Testis (tissue), 5 donors: ENCODE results near the gene BIN1. TPM values are rescaled to one million over a fixed set of nuclear protein-coding genes. Genes with fewer than 3 reads are reported as not detected.

Experiments used
- DNase-seq: peaks from one replicate; pipeline ENCODE4 v3.0.0-alpha.2; 2019
- H3K27ac ChIP-seq, 2 donors: fragments of 200-600 bp; sonication (generic); one replicate each; pipeline ENCODE4 v1.5.1; 2019
- H3K27me3 ChIP-seq: fragments of 200-600 bp; sonication (generic); one replicate; pipeline ENCODE4 v1.5.1; 2019
- H3K36me3 ChIP-seq: fragments of 200-600 bp; sonication (generic); one replicate; pipeline ENCODE4 v1.5.1; 2017; ENCODE audit warnings: low read depth; ENCODE audit errors: missing control alignments
- H3K4me1 ChIP-seq: fragments of 200-600 bp; sonication (generic); one replicate; pipeline ENCODE4 v1.5.1; 2019
- H3K4me3 ChIP-seq, 2 donors: fragments of 200-600 bp; sonication (generic); one replicate each; pipeline ENCODE4 v1.5.1; 2017 to 2019
- H3K9me3 ChIP-seq: fragments of 200-600 bp; sonication (generic); one replicate; pipeline ENCODE4 v1.5.1; 2017
- CTCF ChIP-seq, 3 experiments: fragments of 450-650 bp in 2 of 3; fragments of 200-600 bp in 1 of 3; sonication (generic) in 1 of 3; IDR thresholded peaks; one replicate each; pipeline ENCODE4 v1.5.1; 2016 to 2019; ENCODE audit warnings: antibody characterized with exemption in 3 of 3, mild to moderate bottlenecking in 2 of 3, moderate library complexity in 1 of 3
- POLR2A ChIP-seq: fragments of 450-650 bp; IDR thresholded peaks from one replicate; pipeline ENCODE4 v1.6.1; 2017; ENCODE audit warnings: antibody characterized with exemption, mild to moderate bottlenecking, moderate library complexity
- WGBS, 2 donors: methylation state at CpG; one replicate each; pipeline ENCODE4 v1.1.5; 2018; 5-methylcytosine and 5-hydroxymethylcytosine counted together
- intact Hi-C: fragments of 100-400 bp; cut with DNase I; formaldehyde crosslinking; loops from one replicate; pipeline ENCODE4 v1.15.1; 2023; ENCODE audit warnings: low total_unique reads
- long read RNA-seq, 2 donors: transcript quantifications; one replicate each; lab custom pipeline, GENCODE V29; 2026
- polyA plus RNA-seq: library from polyadenylated mRNA; stranded (reverse); fragments of 350-450 nt; fragmentation: Illumina TruSeq; extraction: RNeasy Lipid Tissue Mini Kit (QIAGEN cat#74804); gene quantifications from one replicate; pipeline ENCODE4 v1.2.3, GENCODE V29; 2014; ENCODE audit warnings: low read depth, low replicate concordance; ENCODE audit not compliant: insufficient read depth
- total RNA-seq, 2 donors: library from RNA; depleted of rRNA; stranded (reverse); fragments of >200 nt; gene quantifications; one replicate each; pipeline ENCODE4 v1.2.3, GENCODE V29; 2016

BIN1 gene
- 10 to 100 TPM; 25.0 to 28.7 TPM for total RNA-seq
- 38.8 TPM for polyA plus RNA-seq
- long read RNA-seq, donor 1, transcript BIN1-209 (15 exons, 2,293 nt) = major isoform, 14 of 29 reads
- long read RNA-seq, donor 1, transcript BIN1-211 (14 exons, 2,143 nt) = minor isoform, 5 of 29 reads
- long read RNA-seq, donor 1, partial matches to known transcripts = 5 of 29 reads
- long read RNA-seq, donor 1, other reads (novel, unspliced or antisense) = 5 of 29 reads
- long read RNA-seq, donor 2, transcript BIN1-209 (15 exons, 2,293 nt) = major isoform, 6 of 23 reads
- long read RNA-seq, donor 2, partial matches to known transcripts = 14 of 23 reads
- long read RNA-seq, donor 2, other reads (novel, unspliced or antisense) = 0 of 23 reads

- H3K36me3 ChIP-seq = no peaks in the 10 kb centered on the region
- H3K27ac ChIP-seq = peak within 1 kb of the TSS; percentile 55 to 72
- intact Hi-C loops = no loop called here
- peaks cover 6% of the 10 kb centered on the region for H3K4me1 ChIP-seq
- H3K27me3 ChIP-seq = no peaks in the 10 kb centered on the region
- peak; percentile 80 for DNase-seq
- no peak for TF ChIP-seq CTCF (IDR thresholded peaks at IDR 0.05)
- no peak for TF ChIP-seq POLR2A
- 0% methylated on average over 14 to 54 of the region's 77 CpGs for WGBS, 2 donors
- no peaks in the 10 kb centered on the region for H3K9me3 ChIP-seq
- H3K4me3 ChIP-seq = peak within 1 kb of the TSS; percentile 71 to 81
Observed at GRCh38 chr2:127106991-127107621, at the start of gene BIN1. TSS of gene BIN1 (minus strand) at chr2:127107154. CDS start at chr2:127106943, 211 bp downstream.

- WGBS, 2 donors = 22 to 32% methylated on average over 2 of the region's 2 CpGs
- Histone ChIP-seq H3K36me3 (no peaks in the 10 kb centered on the region), H3K4me1 (peaks cover 3% of the 10 kb centered on the region), H3K27me3 (no peaks in the 10 kb centered on the region), H3K9me3 (no peaks in the 10 kb centered on the region), H3K27ac (no peak overlapping the region), H3K4me3 (no peak overlapping the region)
- DNase-seq = peak; percentile 75
- TF ChIP-seq CTCF (IDR thresholded peaks at IDR 0.05) = no peak
- TF ChIP-seq POLR2A = no peak
- intact Hi-C loops = no loop called here
Observed at GRCh38 chr2:127155947-127156346, 49.0 kb upstream of the BIN1 start.

- TF ChIP-seq POLR2A = no peak
- no peak for TF ChIP-seq CTCF (IDR thresholded peaks at IDR 0.05)
- WGBS, 2 donors = 50 to 57% methylated on average over 7 of the region's 7 CpGs
- Histone ChIP-seq H3K27ac (peak overlapping the region in 1 of 2 donors; percentile 18), H3K27me3 (no peaks in the 10 kb centered on the region), H3K4me1 (peaks cover 3% of the 10 kb centered on the region), H3K36me3 (no peaks in the 10 kb centered on the region), H3K4me3 (no peak overlapping the region), H3K9me3 (no peaks in the 10 kb centered on the region)
- intact Hi-C loops = no loop called here
- no peak for DNase-seq
Observed at GRCh38 chr2:127155028-127155581, 48.2 kb upstream of the BIN1 start.

- H3K27me3 ChIP-seq = no peaks in the 10 kb centered on the region
- peaks cover 3% of the 10 kb centered on the region for H3K4me1 ChIP-seq
- DNase-seq = no peak
- no peak overlapping the region for H3K4me3 ChIP-seq
- no peaks in the 10 kb centered on the region for H3K36me3 ChIP-seq
- H3K27ac ChIP-seq = no peak overlapping the region
- no peaks in the 10 kb centered on the region for H3K9me3 ChIP-seq
- intact Hi-C loops = no loop called here
- 71 to 87% methylated on average over 4 of the region's 4 CpGs for WGBS, 2 donors
- no peak for TF ChIP-seq POLR2A
- TF ChIP-seq CTCF (IDR thresholded peaks at IDR 0.05) = no peak
Observed at GRCh38 chr2:127154396-127154795, 47.4 kb upstream of the BIN1 start.
